H1 (cell line): ENCODE measurements around the gene XPO1. TPM values are rescaled to one million over a fixed set of nuclear protein-coding genes. Genes with fewer than 3 reads are reported as not detected.
A peak's percentile ranks its signal among the peaks of the same experiment; 100 is the strongest.

Source experiments
- CTCF ChIA-PET: fragments of 300-600 bp; sonication (Branson Sonifier 250); formaldehyde crosslinking; loops from one replicate; lab custom pipeline; 2021; ENCODE audit not compliant: partially characterized antibody; lab: Charles Lee
- POLR2A ChIA-PET: fragments of 300-600 bp; sonication (Branson Sonifier 250); formaldehyde crosslinking; loops from one replicate; lab custom pipeline; 2021; ENCODE audit warnings: inconsistent platforms; ENCODE audit not compliant: partially characterized antibody; lab: Charles Lee
- DNase-seq, 2 experiments: peaks; one replicate each; pipeline versions ENCODE4 v3.0.0 to v3.0.0-alpha.2; 2010 to 2022; ENCODE audit warnings: low spot score in 2 of 2, low read depth in 1 of 2, mixed read lengths in 1 of 2
- FAIRE-seq: peaks from 2 replicates; lab custom pipeline; 2011; peaks lifted over from hg19 to GRCh38; lab: Jason Lieb, UNC
- H2AFZ ChIP-seq: 2 replicates; pipeline ENCODE4 v1.8.1; 2012; ENCODE audit warnings: low read length, inconsistent platforms
- H2AK5ac ChIP-seq: 2 replicates; pipeline ENCODE4 v1.6.1; 2013; ENCODE audit warnings: low read depth, low read length
- H2BK120ac ChIP-seq: replicated peaks from 2 replicates; pipeline ENCODE3; 2013; ENCODE audit warnings: low read depth, low read length, inconsistent platforms
- H2BK12ac ChIP-seq: 2 replicates; pipeline ENCODE4 v1.6.1; 2013; ENCODE audit warnings: low read depth, low read length
- H2BK15ac ChIP-seq: 2 replicates; pipeline ENCODE4 v1.6.1; 2013; ENCODE audit warnings: low read length
- H2BK20ac ChIP-seq: 2 replicates; pipeline ENCODE4 v1.6.1; 2013; ENCODE audit warnings: low read length
- H2BK5ac ChIP-seq: 2 replicates; pipeline ENCODE4 v1.6.1; 2013; ENCODE audit warnings: low read depth, low read length
- H3K14ac ChIP-seq: 2 replicates; pipeline ENCODE4 v1.6.1; 2013; ENCODE audit warnings: inconsistent platforms; ENCODE audit not compliant: insufficient read length
- H3K18ac ChIP-seq: 2 replicates; pipeline ENCODE4 v1.6.1; 2013; ENCODE audit warnings: low read length; ENCODE audit errors: extremely low read depth
- H3K23ac ChIP-seq: 2 replicates; pipeline ENCODE4 v1.6.1; 2013; ENCODE audit warnings: inconsistent platforms; ENCODE audit not compliant: insufficient read length
- H3K23me2 ChIP-seq: 2 replicates; pipeline ENCODE4 v1.6.1; 2013; ENCODE audit warnings: low read depth, low read length
- H3K27ac ChIP-seq: 2 replicates; pipeline ENCODE4 v1.6.1; 2011; ENCODE audit warnings: low read depth, low read length, inconsistent platforms
- H3K27me3 ChIP-seq, 4 experiments: replicated peaks in 1 of 4; 1 replicate in 1 of 4; 2 replicates in 3 of 4; pipeline versions ENCODE4 v1.6.1 to v1.8.1; 2011 to 2013; ENCODE audit warnings: low read length in 3 of 4, mild to moderate bottlenecking in 3 of 4, inconsistent platforms in 2 of 4, mixed read lengths in 2 of 4, moderate library complexity in 1 of 4; ENCODE audit not compliant: control insufficient read depth in 3 of 4, insufficient read depth in 3 of 4; ENCODE audit errors: extremely low read depth in 1 of 4
- H3K36me3 ChIP-seq, 4 experiments: 2 replicates each; pipeline versions ENCODE4 v1.6.1 to v1.8.1; 2011 to 2013; ENCODE audit warnings: mild to moderate bottlenecking in 4 of 4, low read length in 3 of 4, moderate library complexity in 2 of 4, control low read depth in 1 of 4, inconsistent platforms in 1 of 4; ENCODE audit not compliant: insufficient read depth in 4 of 4, control insufficient read depth in 2 of 4
- H3K4ac ChIP-seq: replicated peaks from 2 replicates; pipeline ENCODE3; 2013; ENCODE audit warnings: low read length, low read depth, mixed read lengths, inconsistent platforms; ENCODE audit not compliant: insufficient read length
- H3K4me1 ChIP-seq, 4 experiments: replicated peaks in 1 of 4; 1 replicate in 1 of 4; 2 replicates in 3 of 4; pipeline versions ENCODE4 v1.6.1 to v1.8.1; 2011 to 2013; ENCODE audit warnings: low read length in 3 of 4, inconsistent platforms in 2 of 4, mixed read lengths in 1 of 4; ENCODE audit not compliant: insufficient read depth in 4 of 4, control insufficient read depth in 3 of 4
- H3K4me2 ChIP-seq, 2 experiments: 2 replicates each; pipeline versions ENCODE4 v1.6.1 to v1.8.1; 2011 to 2013; ENCODE audit warnings: low read depth in 2 of 2, low read length in 2 of 2, control low read depth in 1 of 2, inconsistent platforms in 1 of 2, mild to moderate bottlenecking in 1 of 2; ENCODE audit not compliant: insufficient read depth in 1 of 2
- H3K4me3 ChIP-seq, 4 experiments: fragments of 200-600, 300-600 bp in 1 of 4; sonication (generic), shearing (Covaris generic), sonication (Bioruptor Twin) in 1 of 4; 2 replicates each; pipeline versions ENCODE4 v1.5.1 to v1.8.1; 2011 to 2016; ENCODE audit warnings: low read length in 4 of 4, low read depth in 3 of 4, control low read depth in 2 of 4, inconsistent platforms in 2 of 4, mild to moderate bottlenecking in 2 of 4, mixed read lengths in 1 of 4, moderate library complexity in 1 of 4; ENCODE audit not compliant: insufficient read depth in 2 of 4; ENCODE audit errors: extremely low read depth in 1 of 4
- H3K56ac ChIP-seq: replicated peaks from 2 replicates; pipeline ENCODE3; 2013; ENCODE audit warnings: low read depth, mild to moderate bottlenecking, mixed read lengths, low read length, inconsistent platforms; ENCODE audit not compliant: insufficient read length
- H3K79me1 ChIP-seq: 2 replicates; pipeline ENCODE4 v1.6.1; 2013; ENCODE audit warnings: low read depth, low read length, control low read depth
- H3K79me2 ChIP-seq, 2 experiments: 2 replicates each; pipeline versions ENCODE4 v1.6.1 to v1.8.1; 2012 to 2013; ENCODE audit warnings: low read length in 2 of 2, mild to moderate bottlenecking in 2 of 2, inconsistent platforms in 1 of 2; ENCODE audit not compliant: insufficient read depth in 2 of 2, control insufficient read depth in 1 of 2
- H3K9ac ChIP-seq, 4 experiments: replicated peaks in 1 of 4; 1 replicate in 1 of 4; 2 replicates in 3 of 4; pipeline versions ENCODE4 v1.6.1 to v1.8.1; 2011 to 2013; ENCODE audit warnings: low read depth in 3 of 4, low read length in 3 of 4, control low read depth in 2 of 4, mild to moderate bottlenecking in 2 of 4, moderate library complexity in 2 of 4, inconsistent platforms in 1 of 4; ENCODE audit errors: extremely low read depth in 1 of 4
- H3K9me3 ChIP-seq, 2 experiments: 2 replicates each; pipeline versions ENCODE4 v1.6.1 to v1.8.1; 2012 to 2013; ENCODE audit warnings: mild to moderate bottlenecking in 2 of 2, moderate library complexity in 2 of 2, control low read depth in 1 of 2, inconsistent platforms in 1 of 2, low read depth in 1 of 2, low read length in 1 of 2, mixed read lengths in 1 of 2; ENCODE audit not compliant: insufficient read depth in 2 of 2
- H4K20me1 ChIP-seq, 2 experiments: replicated peaks in 1 of 2; 2 replicates each; pipeline versions ENCODE3 to v1.8.1; 2011 to 2013; ENCODE audit warnings: inconsistent platforms in 2 of 2, low read length in 2 of 2, mild to moderate bottlenecking in 1 of 2; ENCODE audit not compliant: insufficient read depth in 2 of 2, control insufficient read depth in 1 of 2
- H4K5ac ChIP-seq: 2 replicates; pipeline ENCODE4 v1.6.1; 2013; ENCODE audit warnings: low read length, low read depth, mixed read lengths, inconsistent platforms; ENCODE audit not compliant: insufficient read length
- H4K8ac ChIP-seq: 2 replicates; pipeline ENCODE4 v1.8.0; 2013; ENCODE audit warnings: mild to moderate bottlenecking, moderate library complexity, low read length, inconsistent platforms; ENCODE audit not compliant: insufficient read depth; ENCODE audit errors: extremely low read depth
- H4K91ac ChIP-seq: replicated peaks from 2 replicates; pipeline ENCODE3; 2013; ENCODE audit warnings: low read length, mixed read lengths, inconsistent platforms; ENCODE audit not compliant: insufficient read length
- BRCA1 ChIP-seq: IDR thresholded peaks from 2 replicates; pipeline ENCODE4 v1.6.1; 2012; ENCODE audit warnings: low read depth, low read length, improper control_type of control experiment
- CTBP2 ChIP-seq: IDR thresholded peaks from 2 replicates; pipeline ENCODE4 v1.7.0; 2011; ENCODE audit warnings: borderline replicate concordance, mild to moderate bottlenecking, moderate library complexity, mixed read lengths, low read length; ENCODE audit not compliant: insufficient read depth, insufficient read length
- EZH2 ChIP-seq: fragments of 200-600 bp; sonication (generic); IDR thresholded peaks from 2 replicates; pipeline ENCODE4 v1.7.1; 2012; ENCODE audit warnings: low read depth, mild to moderate bottlenecking, moderate library complexity, low read length, inconsistent platforms; ENCODE audit not compliant: severe bottlenecking
- GTF2F1 ChIP-seq: IDR thresholded peaks from 2 replicates; pipeline ENCODE4 v1.6.1; 2012; ENCODE audit warnings: low read depth, low read length, improper control_type of control experiment, borderline replicate concordance
- JUN ChIP-seq: IDR thresholded peaks from 2 replicates; pipeline ENCODE4 v1.6.1; 2011; ENCODE audit warnings: low read depth, mild to moderate bottlenecking, improper control_type of control experiment, low read length
- KDM4A ChIP-seq: IDR thresholded peaks from one replicate; pipeline ENCODE4 v1.7.1; 2012; ENCODE audit warnings: low read depth, mild to moderate bottlenecking, moderate library complexity, low read length, inconsistent platforms; ENCODE audit not compliant: severe bottlenecking
- POLR2A ChIP-seq, 2 experiments: IDR thresholded peaks; 1 replicate in 1 of 2; 2 replicates in 1 of 2; pipeline ENCODE4 v1.6.1; 2011; ENCODE audit warnings: low read depth in 2 of 2, low read length in 2 of 2, mild to moderate bottlenecking in 2 of 2; ENCODE audit errors: control extremely low read depth in 1 of 2
- SIRT6 ChIP-seq: IDR thresholded peaks from one replicate; pipeline ENCODE4 v1.7.1; 2012; ENCODE audit warnings: low read length, inconsistent platforms
- SP1 ChIP-seq: IDR thresholded peaks from 2 replicates; pipeline ENCODE4 v1.6.1; 2011; ENCODE audit warnings: low read depth, low read length
- TAF1 ChIP-seq: IDR thresholded peaks from 2 replicates; pipeline ENCODE4 v1.6.1; 2011; ENCODE audit warnings: mild to moderate bottlenecking, low read depth, low read length
- TBP ChIP-seq: IDR thresholded peaks from 2 replicates; pipeline ENCODE4 v1.6.1; 2011; ENCODE audit warnings: low read depth, low read length, improper control_type of control experiment
- TCF12 ChIP-seq: IDR thresholded peaks from 2 replicates; pipeline ENCODE4 v1.6.1; 2011; ENCODE audit warnings: low read depth, mild to moderate bottlenecking, low read length
- WGBS, 2 experiments: shearing (Covaris generic) in 1 of 2; methylation state at CpG; one replicate each; pipeline versions ENCODE4 v1.1.6 to v1.1.7; 2013 to 2015; ENCODE audit warnings: low lambda C conversion rate in 2 of 2, mixed read lengths in 2 of 2, inconsistent platforms in 1 of 2, low coverage in 1 of 2, missing lambda C conversion rate in 1 of 2; ENCODE audit not compliant: insufficient replicate concordance in 2 of 2, insufficient coverage in 1 of 2, insufficient read length in 1 of 2; ENCODE audit errors: extremely low coverage in 1 of 2, missing lambda C conversion rate in 1 of 2; 5-methylcytosine and 5-hydroxymethylcytosine counted together
- polyA plus RNA-seq, 7 experiments: library from polyadenylated mRNA; depleted of rRNA in 3 of 7; stranded (reverse) in 5 of 7; unstranded in 2 of 7; fragments of >200 nt in 5 of 7; fragments of 200-250 nt in 2 of 7; gene quantifications; 1 replicate in 5 of 7; 2 replicates in 1 of 7; 4 replicates in 1 of 7; pipeline versions ENCODE4 v1.2.1 to v1.2.3, GENCODE V29; 2011 to 2013; ENCODE audit warnings: missing spikeins in 2 of 7, mixed read lengths in 2 of 7
- total RNA-seq: library from RNA; stranded (reverse); fragmentation: NEBNext Ultra II Directional; extraction: Animal tissue kit (Norgen Biotek cat#: 25700); gene quantifications from 2 replicates; pipeline ENCODE4 v1.2.1, GENCODE V29; 2021
- TF ChIP-seq, protein P1 (sequence below): IDR thresholded peaks from 2 replicates; pipeline ENCODE4 v1.6.1; 2011; ENCODE audit warnings: low read length, improper control_type of control experiment

XPO1 gene
- total and polyA plus RNA-seq, 2 of the 8 experiments (the other 6 are each of a cell fraction or from before 2014, with no cell fraction given), result 110 to 296 TPM

DNA sequence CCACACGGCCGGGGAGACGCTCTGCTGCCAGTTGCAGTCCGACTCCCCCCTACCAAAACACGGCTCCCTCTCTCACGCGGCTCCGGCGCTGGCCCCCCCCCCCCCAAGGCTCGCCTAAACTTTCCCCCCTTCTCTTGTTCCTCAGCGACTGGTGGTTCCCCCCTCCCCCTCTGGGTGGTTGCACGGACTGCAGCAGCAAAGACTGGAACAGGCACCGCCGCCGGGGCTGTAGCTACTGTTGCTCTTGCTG lies 281 bp downstream of the XPO1 start:
- peaks cover 2 to 6% (median 5%) of the 10 kb centered on the region in 4 experiments; a peak in 4 of 7 replicates for H3K4me1 ChIP-seq
- ChIA-PET CTCF (interaction anchor here (2.0 kb wide), 1 partner anchor 105 kb away, joined by 4 read pairs; no protein-coding TSS in a partner anchor), POLR2A (interaction anchor here (0.7 to 5.4 kb wide), 30 partner anchors 9 to 350 kb away, joined by 3 to 53 read pairs (median 4); no protein-coding TSS in a partner anchor)
- H3K23ac ChIP-seq, result no peak overlapping the region
- H3K14ac ChIP-seq, result peak overlapping the region; percentile 12
- H3K27me3 ChIP-seq, result no peaks in the 10 kb centered on the region
- H2AFZ ChIP-seq, result no peak overlapping the region
- H3K79me2 ChIP-seq, result peaks cover 44 to 49% of the 10 kb centered on the region in 2 experiments
- peak overlapping the region; percentile 65 for H2BK120ac ChIP-seq
- peak overlapping the region; percentile 95 for H4K91ac ChIP-seq
- peaks cover 11% of the 10 kb centered on the region for H3K23me2 ChIP-seq
- peaks cover 0 to 5% (median 0%) of the 10 kb centered on the region in 4 experiments; a peak in 1 of 8 replicates for H3K36me3 ChIP-seq
- H3K27ac ChIP-seq, result peak overlapping the region; percentile 97
- peak overlapping the region; percentile 96 for H3K18ac ChIP-seq
- H4K8ac ChIP-seq, result peak overlapping the region; percentile 100
- H2BK5ac ChIP-seq, result peak overlapping the region; percentile 98
- H3K4me3 ChIP-seq, result peak overlapping the region; percentile 96 to 99 (median 97)
- H3K4me2 ChIP-seq, result peak overlapping the region; percentile 45 to 98
- FAIRE-seq (no peak), DNase-seq (no peak)
- peak overlapping the region; percentile 95 for H3K4ac ChIP-seq
- H3K9ac ChIP-seq, result peak overlapping the region; percentile 96 to 100 (median 98)
- H2BK20ac ChIP-seq, result no peak overlapping the region
- H4K5ac ChIP-seq, result peak overlapping the region; percentile 87
- no peak overlapping the region for H2BK15ac ChIP-seq
- 0% methylated on average over 1 of the region's 15 CpGs; no CpG with 5 or more reads in 1 of the 2 experiments for WGBS, 2 experiments
- peak overlapping the region; percentile 95 for H3K56ac ChIP-seq
- no peaks in the 10 kb centered on the region for H3K79me1 ChIP-seq
- H3K9me3 ChIP-seq, result no peaks in the 10 kb centered on the region
- peak overlapping the region; percentile 68; the same call in 1 of the 2 replicates for H2BK12ac ChIP-seq
- H4K20me1 ChIP-seq, result peaks cover 9 to 20% of the 10 kb centered on the region in 2 experiments
- peak overlapping the region; percentile 48; the same call in 1 of the 2 replicates for H2AK5ac ChIP-seq
- TF ChIP-seq EZH2 (no peak), SIRT6 (no peak), TCF12 (no peak), SP1 (no peak), BRCA1 (no peak), GTF2F1 (peak; percentile 65; the same call in 1 of the 2 replicates), CTBP2 (no peak), POLR2A (IDR thresholded peaks at IDR 0.05; ENCODE audit: control extremely low read depth in 1 of 2, low read depth in 2 of 2, low read length in 2 of 2) (peak in 1 of 2 experiments; percentile 96; a peak in 1 of 3 replicates), KDM4A (no peak), JUN (no peak), TAF1 (no peak), TBP (no peak)
- TF ChIP-seq, protein P1, sequence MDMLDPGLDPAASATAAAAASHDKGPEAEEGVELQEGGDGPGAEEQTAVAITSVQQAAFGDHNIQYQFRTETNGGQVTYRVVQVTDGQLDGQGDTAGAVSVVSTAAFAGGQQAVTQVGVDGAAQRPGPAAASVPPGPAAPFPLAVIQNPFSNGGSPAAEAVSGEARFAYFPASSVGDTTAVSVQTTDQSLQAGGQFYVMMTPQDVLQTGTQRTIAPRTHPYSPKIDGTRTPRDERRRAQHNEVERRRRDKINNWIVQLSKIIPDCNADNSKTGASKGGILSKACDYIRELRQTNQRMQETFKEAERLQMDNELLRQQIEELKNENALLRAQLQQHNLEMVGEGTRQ, result no peak
